Esophagus muscularis mucosa (tissue), 3 donors: ENCODE data around the gene TSR1.

ENCODE experiments used
- CTCF ChIP-seq, 3 experiments: fragments of 200-600 bp in 2 of 3; fragments of 450-650 bp in 1 of 3; sonication (generic) in 2 of 3; IDR thresholded peaks; one replicate each; pipeline ENCODE4 v1.5.1; 2017 to 2019; ENCODE audit warnings: antibody characterized with exemption in 3 of 3, mild to moderate bottlenecking in 2 of 3, moderate library complexity in 1 of 3
- EP300 ChIP-seq: sonication (generic); formaldehyde crosslinking; IDR thresholded peaks from one replicate; pipeline ENCODE4 v1.6.1; 2017; ENCODE audit warnings: antibody characterized with exemption

- no peak for TF ChIP-seq CTCF (IDR thresholded peaks at IDR 0.05)
- no peak for TF ChIP-seq EP300
Observed at GRCh38 chr17:2344528-2344927, 8.3 kb upstream of the TSR1 start.
